Chondrocyte (in vitro differentiated cells): Measurements from ENCODE around the gene COQ9. TPM values are rescaled to one million over a fixed set of nuclear protein-coding genes. Genes with fewer than 3 reads are reported as not detected.

Experiments used
- DNase-seq: peaks from one replicate; pipeline ENCODE4 v3.0.0; 2021; ENCODE audit warnings: mixed read lengths, low spot score
- H3K27ac Mint-ChIP-seq: one replicate; pipeline ENCODE4 v1.8.0; 2021; ENCODE audit warnings: mild to moderate bottlenecking, moderate library complexity, mixed read lengths; ENCODE audit not compliant: unreplicated experiment
- H3K27me3 Mint-ChIP-seq: 2 replicates; pipeline ENCODE4 v1.8.0; 2021; ENCODE audit warnings: low read depth, mixed read lengths
- H3K36me3 Mint-ChIP-seq: 2 replicates; pipeline ENCODE4 v1.8.0; 2021; ENCODE audit warnings: low read depth, mixed read lengths
- H3K4me1 Mint-ChIP-seq: 2 replicates; pipeline ENCODE4 v1.8.0; 2021; ENCODE audit warnings: low read depth, mild to moderate bottlenecking, mixed read lengths
- H3K4me3 Mint-ChIP-seq: one replicate; pipeline ENCODE4 v1.8.0; 2021; ENCODE audit warnings: mild to moderate bottlenecking, moderate library complexity, mixed read lengths; ENCODE audit not compliant: unreplicated experiment
- H3K9me3 Mint-ChIP-seq: 2 replicates; pipeline ENCODE4 v1.8.0; 2021; ENCODE audit warnings: low read depth, mixed read lengths
- total RNA-seq: library from RNA; stranded (reverse); gene quantifications from 3 replicates; pipeline ENCODE4 v1.2.1, GENCODE V29; 2021
- TF ChIP-seq, protein P1 (sequence below): fragments of 200-600 bp; sonication (generic); IDR thresholded peaks from 2 replicates; pipeline ENCODE4 v1.5.0; 2021; ENCODE audit warnings: antibody characterized with exemption, mild to moderate bottlenecking, moderate library complexity

COQ9 gene
- total RNA-seq, 1 donor from 2014 or later: 31.6 TPM

DNA sequence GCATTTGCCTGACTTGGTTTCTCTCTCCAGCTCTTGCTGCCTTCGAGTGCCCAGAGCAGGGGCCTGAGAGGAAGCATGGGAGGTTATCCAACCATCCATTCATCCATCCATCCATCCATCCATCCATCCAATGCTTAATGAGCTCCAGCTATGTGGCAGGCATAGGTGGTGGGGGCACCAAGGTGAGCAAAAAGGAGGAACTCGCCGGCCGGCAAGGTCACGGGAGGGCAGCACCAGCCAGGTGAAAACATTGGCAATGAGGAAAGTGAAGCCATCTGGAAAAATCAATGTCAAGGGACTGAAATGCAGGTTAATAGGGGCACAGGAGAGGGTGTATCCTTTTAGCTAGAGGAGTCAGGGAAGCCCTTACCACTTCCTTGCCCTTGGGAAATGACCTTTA, 57.2 kb downstream of the COQ9 start:
- Mint-ChIP-seq H3K27me3 (peaks cover 7% of the 10 kb centered on the region), H3K4me1 (no peaks in the 10 kb centered on the region)

DNA sequence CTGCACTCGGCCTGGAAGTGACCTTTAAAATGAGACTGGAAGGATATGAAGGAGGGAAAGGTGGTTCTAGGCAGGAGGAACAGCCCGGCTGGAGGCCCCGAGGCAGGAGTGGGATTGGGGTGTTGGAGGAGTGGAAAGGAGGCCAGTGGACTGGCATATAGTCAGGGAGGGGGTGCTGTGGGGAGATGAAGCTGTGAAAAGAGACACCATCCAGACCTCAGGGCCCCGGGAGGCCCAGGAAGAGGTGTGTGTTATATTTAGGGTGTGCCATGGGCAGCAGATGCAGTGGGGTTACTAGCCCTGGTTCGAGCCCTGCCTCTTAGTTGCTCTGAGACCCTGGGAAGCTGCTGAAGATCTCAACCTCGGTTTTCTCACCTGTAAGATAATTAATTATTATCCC, 57.9 kb downstream of the COQ9 start:
- TF ChIP-seq, protein P1, sequence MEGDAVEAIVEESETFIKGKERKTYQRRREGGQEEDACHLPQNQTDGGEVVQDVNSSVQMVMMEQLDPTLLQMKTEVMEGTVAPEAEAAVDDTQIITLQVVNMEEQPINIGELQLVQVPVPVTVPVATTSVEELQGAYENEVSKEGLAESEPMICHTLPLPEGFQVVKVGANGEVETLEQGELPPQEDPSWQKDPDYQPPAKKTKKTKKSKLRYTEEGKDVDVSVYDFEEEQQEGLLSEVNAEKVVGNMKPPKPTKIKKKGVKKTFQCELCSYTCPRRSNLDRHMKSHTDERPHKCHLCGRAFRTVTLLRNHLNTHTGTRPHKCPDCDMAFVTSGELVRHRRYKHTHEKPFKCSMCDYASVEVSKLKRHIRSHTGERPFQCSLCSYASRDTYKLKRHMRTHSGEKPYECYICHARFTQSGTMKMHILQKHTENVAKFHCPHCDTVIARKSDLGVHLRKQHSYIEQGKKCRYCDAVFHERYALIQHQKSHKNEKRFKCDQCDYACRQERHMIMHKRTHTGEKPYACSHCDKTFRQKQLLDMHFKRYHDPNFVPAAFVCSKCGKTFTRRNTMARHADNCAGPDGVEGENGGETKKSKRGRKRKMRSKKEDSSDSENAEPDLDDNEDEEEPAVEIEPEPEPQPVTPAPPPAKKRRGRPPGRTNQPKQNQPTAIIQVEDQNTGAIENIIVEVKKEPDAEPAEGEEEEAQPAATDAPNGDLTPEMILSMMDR: no peak
- H3K4me3 Mint-ChIP-seq: no peak overlapping the region
- H3K27me3 Mint-ChIP-seq: peaks cover 7% of the 10 kb centered on the region
- H3K4me1 Mint-ChIP-seq: no peaks in the 10 kb centered on the region
- no peaks in the 10 kb centered on the region for H3K36me3 Mint-ChIP-seq
- no peaks in the 10 kb centered on the region for H3K9me3 Mint-ChIP-seq
- no peak overlapping the region for H3K27ac Mint-ChIP-seq
- no peak for DNase-seq

More for the DNA sequence above, 57.2 kb downstream of the COQ9 start:
- Mint-ChIP-seq H3K9me3 (no peaks in the 10 kb centered on the region), H3K36me3 (no peaks in the 10 kb centered on the region), H3K27ac (no peak overlapping the region), H3K4me3 (no peak overlapping the region)
- no peak for DNase-seq
- TF ChIP-seq, protein P1: no peak

DNA sequence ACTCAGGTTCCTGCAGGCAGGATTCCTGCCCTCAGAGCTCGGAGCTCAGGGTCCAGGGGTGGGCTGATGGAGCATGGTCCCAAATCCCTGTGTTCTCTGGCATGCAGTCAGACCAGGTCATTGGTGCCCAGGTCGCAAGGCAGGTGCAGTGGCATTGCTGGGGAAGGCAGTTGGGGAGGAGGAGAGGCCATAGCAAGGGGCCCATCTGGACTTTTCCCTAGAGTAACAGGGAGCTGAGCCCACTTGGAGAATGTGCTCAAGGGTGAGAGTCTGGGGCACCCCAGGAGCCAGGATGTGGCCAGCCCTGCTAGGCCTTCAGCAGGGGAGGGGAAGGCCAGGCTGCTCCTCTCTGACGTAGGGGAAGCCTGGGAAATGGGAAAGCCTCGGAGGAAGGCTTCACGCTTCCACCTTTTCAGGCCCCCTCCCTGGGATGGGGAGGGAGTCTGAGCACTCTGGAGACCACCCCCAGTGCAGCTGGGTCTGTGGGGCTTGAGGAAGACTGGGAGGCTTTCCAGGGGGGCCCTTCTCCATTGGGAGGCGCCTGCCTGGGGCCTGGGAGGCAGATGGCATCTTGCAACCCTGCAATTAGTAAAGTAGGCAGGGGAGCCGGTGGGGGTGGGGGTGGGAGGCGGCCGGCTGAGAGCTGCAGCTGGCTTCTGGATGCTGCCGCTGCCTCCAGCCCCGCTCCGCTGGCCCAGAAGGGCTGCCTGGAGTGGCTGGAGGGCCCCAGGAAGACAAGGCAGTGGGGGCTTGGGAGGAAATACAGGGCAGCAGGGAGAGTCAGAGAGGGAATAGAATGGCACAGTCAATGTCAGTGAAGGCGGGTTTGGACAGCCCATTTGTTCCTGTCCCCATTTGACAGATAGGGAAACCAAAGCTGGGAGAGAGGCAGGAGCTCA, 60.1 kb downstream of the COQ9 start:
- Mint-ChIP-seq H3K4me1 (no peaks in the 10 kb centered on the region), H3K36me3 (no peaks in the 10 kb centered on the region), H3K27ac (no peak overlapping the region), H3K9me3 (no peaks in the 10 kb centered on the region), H3K4me3 (no peak overlapping the region), H3K27me3 (peaks cover 7% of the 10 kb centered on the region)
- no peak for DNase-seq
- TF ChIP-seq, protein P1: no peak

DNA sequence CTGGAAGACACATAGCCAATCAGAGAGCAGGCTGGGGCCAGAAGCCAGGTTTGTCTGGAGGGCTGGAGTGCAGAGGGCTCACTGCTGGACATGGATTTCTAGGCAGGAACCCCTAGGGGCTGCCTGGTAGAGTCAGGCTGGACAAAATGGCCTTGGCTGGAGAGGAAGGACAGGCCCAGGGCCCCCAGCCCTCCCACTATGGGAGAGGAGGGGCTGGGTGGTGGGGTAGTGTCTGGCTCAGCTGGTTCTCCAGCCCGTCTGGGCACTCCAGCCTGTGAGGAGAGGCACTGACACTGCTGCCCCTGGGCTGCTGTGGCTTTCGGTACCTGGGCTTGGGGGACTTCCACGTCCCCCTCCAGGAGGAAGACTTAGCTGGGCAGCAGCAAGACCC, 60.8 kb downstream of the COQ9 start:
- Mint-ChIP-seq H3K9me3 (no peaks in the 10 kb centered on the region), H3K4me3 (no peak overlapping the region), H3K27me3 (peaks cover 5% of the 10 kb centered on the region), H3K27ac (no peak overlapping the region), H3K36me3 (no peaks in the 10 kb centered on the region), H3K4me1 (no peaks in the 10 kb centered on the region)
- DNase-seq: no peak
- TF ChIP-seq, protein P1: no peak

DNA sequence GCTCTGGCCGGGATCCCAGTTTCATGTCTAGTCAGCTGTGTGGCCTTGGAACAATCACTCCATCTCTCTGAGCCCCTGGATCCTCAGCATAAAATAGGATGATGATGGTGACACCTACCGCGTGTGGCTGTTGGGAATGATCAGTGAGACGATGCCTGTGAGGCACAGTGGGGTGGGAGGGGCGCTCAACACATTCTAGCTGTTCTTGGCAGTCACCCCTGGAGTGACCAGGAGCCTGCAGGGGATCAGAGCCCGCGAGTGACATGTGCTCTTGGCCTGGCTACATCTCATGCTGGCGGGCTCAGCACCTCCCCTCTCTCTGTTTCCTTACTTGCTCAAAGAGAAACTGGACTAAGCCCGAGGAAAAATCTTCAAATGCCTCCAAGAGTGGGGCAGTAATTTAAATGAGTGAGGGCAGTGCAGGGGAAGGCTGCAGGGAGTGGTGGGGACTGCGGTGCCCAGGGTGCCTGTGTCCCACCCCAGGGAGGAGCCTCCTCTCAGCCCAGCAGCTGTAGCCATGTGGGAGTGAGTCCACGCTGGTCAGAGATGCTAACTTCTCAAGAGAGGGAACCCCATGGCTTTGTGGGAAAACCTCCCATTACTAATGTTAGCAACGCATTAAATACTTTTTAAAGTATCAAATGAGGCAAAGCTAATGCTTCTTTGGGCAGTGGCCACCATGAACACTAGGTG, 62.1 kb downstream of the COQ9 start:
- no peak for DNase-seq
- peaks cover 3% of the 10 kb centered on the region for H3K36me3 Mint-ChIP-seq
- no peak overlapping the region for H3K4me3 Mint-ChIP-seq
- TF ChIP-seq, protein P1: no peak
- no peak overlapping the region for H3K27ac Mint-ChIP-seq
- peaks cover 5% of the 10 kb centered on the region for H3K27me3 Mint-ChIP-seq
- no peaks in the 10 kb centered on the region for H3K9me3 Mint-ChIP-seq
- H3K4me1 Mint-ChIP-seq: no peaks in the 10 kb centered on the region
